ENCODE measurements around the gene CEP192. TPM values are rescaled to one million over a fixed set of nuclear protein-coding genes. Genes with fewer than 3 reads are reported as not detected.

Gene CEP192
- total RNA-seq, 1 donor from 2014 or later, result 58.7 TPM

GRCh38 chr18:12989397-12990122 lies 1.6 kb upstream of the CEP192 start:
- Mint-ChIP-seq H3K36me3 (peaks cover 5% of the 10 kb centered on the region), H3K9me3 (no peaks in the 10 kb centered on the region), H3K4me3 (peak overlapping the region; percentile 99), H3K4me1 (peaks cover 25% of the 10 kb centered on the region), H3K27ac (peak overlapping the region; percentile 61), H3K27me3 (ENCODE audit: insufficient read depth, low read depth) (peaks cover 2% of the 10 kb centered on the region)
- TF ChIP-seq EZH2 (IDR thresholded peaks at IDR 0.05), result no peak
- no peak for TF ChIP-seq CTCF (IDR thresholded peaks at IDR 0.05)
- TF ChIP-seq EZH2phosphoT487 (IDR thresholded peaks at IDR 0.05), result no peak
- Histone ChIP-seq H3K79me2 (ENCODE audit: low read depth) (peaks cover 31% of the 10 kb centered on the region), H3K27ac (peak overlapping the region; percentile 35), H3F3A (ENCODE audit: low read depth) (peaks cover 37% of the 10 kb centered on the region), H3K27me3 (no peaks in the 10 kb centered on the region), H3K36me3 (no peaks in the 10 kb centered on the region), H3K4me1 (peaks cover 29% of the 10 kb centered on the region), H3K4me3 (peak overlapping the region; percentile 72), H3K4me2 (peak overlapping the region; percentile 84), H4K20me1 (ENCODE audit: low read depth) (peaks cover 20% of the 10 kb centered on the region), H3K9ac (no peak overlapping the region), H3K9me3 (ENCODE audit: low read depth) (no peaks in the 10 kb centered on the region), H2AFZ (replicated peaks) (no peak overlapping the region)
- DNase-seq (ENCODE audit: low spot score), result no peak

- no peak overlapping the region for H3K9ac ChIP-seq
- TF ChIP-seq EZH2 (IDR thresholded peaks at IDR 0.05), result no peak
- TF ChIP-seq CTCF (IDR thresholded peaks at IDR 0.05), result no peak
- TF ChIP-seq EZH2phosphoT487 (IDR thresholded peaks at IDR 0.05), result no peak
- no peak overlapping the region for H3K27ac ChIP-seq
- Mint-ChIP-seq H3K4me1 (peaks cover 25% of the 10 kb centered on the region), H3K36me3 (peaks cover 3% of the 10 kb centered on the region), H3K9me3 (no peaks in the 10 kb centered on the region), H3K27me3 (ENCODE audit: insufficient read depth, low read depth) (peaks cover 2% of the 10 kb centered on the region), H3K4me3 (peak overlapping the region; percentile 99), H3K27ac (peak overlapping the region; percentile 61)
- no peaks in the 10 kb centered on the region for H3K9me3 ChIP-seq (ENCODE audit: low read depth)
- DNase-seq (ENCODE audit: low spot score), result no peak
- peak overlapping the region; percentile 72 for H3K4me3 ChIP-seq
- no peak overlapping the region for H2AFZ ChIP-seq (replicated peaks)
- peaks cover 36% of the 10 kb centered on the region for H3K79me2 ChIP-seq (ENCODE audit: low read depth)
- H3K4me1 ChIP-seq, result peaks cover 29% of the 10 kb centered on the region
- H3K36me3 ChIP-seq, result no peaks in the 10 kb centered on the region
- peaks cover 20% of the 10 kb centered on the region for H4K20me1 ChIP-seq (ENCODE audit: low read depth)
- peak overlapping the region; percentile 84 for H3K4me2 ChIP-seq
- no peaks in the 10 kb centered on the region for H3K27me3 ChIP-seq
- H3F3A ChIP-seq (ENCODE audit: low read depth), result peaks cover 37% of the 10 kb centered on the region
Observed at GRCh38 chr18:12990123-12990475, 1.1 kb upstream of the CEP192 start.

- H3K36me3 ChIP-seq, result no peaks in the 10 kb centered on the region
- Mint-ChIP-seq H3K4me1 (peaks cover 25% of the 10 kb centered on the region), H3K27me3 (ENCODE audit: insufficient read depth, low read depth) (peaks cover 2% of the 10 kb centered on the region), H3K9me3 (no peaks in the 10 kb centered on the region), H3K36me3 (no peaks in the 10 kb centered on the region), H3K27ac (peak overlapping the region; percentile 61), H3K4me3 (peak overlapping the region; percentile 99)
- H3K4me3 ChIP-seq, result peak overlapping the region; percentile 72
- H3K79me2 ChIP-seq (ENCODE audit: low read depth), result peaks cover 41% of the 10 kb centered on the region
- H3K27me3 ChIP-seq, result no peaks in the 10 kb centered on the region
- peak; percentile 79 for DNase-seq (ENCODE audit: low spot score)
- H4K20me1 ChIP-seq (ENCODE audit: low read depth), result peaks cover 20% of the 10 kb centered on the region
- peak overlapping the region; percentile 84 for H3K4me2 ChIP-seq
- no peak overlapping the region for H3K9ac ChIP-seq
- TF ChIP-seq EZH2 (IDR thresholded peaks at IDR 0.05), result no peak
- H3K9me3 ChIP-seq (ENCODE audit: low read depth), result no peaks in the 10 kb centered on the region
- H3F3A ChIP-seq (ENCODE audit: low read depth), result peaks cover 37% of the 10 kb centered on the region
- peaks cover 29% of the 10 kb centered on the region for H3K4me1 ChIP-seq
- peak overlapping the region; percentile 80 for H2AFZ ChIP-seq (replicated peaks)
- H3K27ac ChIP-seq, result no peak overlapping the region
Observed at GRCh38 chr18:12990641-12990966, 558 bp upstream of the CEP192 start.

GRCh38 chr18:12991821-12992179 lies 638 bp downstream of the CEP192 start:
- no peaks in the 10 kb centered on the region for H3K9me3 ChIP-seq (ENCODE audit: low read depth)
- H3K27me3 ChIP-seq, result no peaks in the 10 kb centered on the region
- H3F3A ChIP-seq (ENCODE audit: low read depth), result peaks cover 37% of the 10 kb centered on the region
- peak overlapping the region; percentile 66 for H2AFZ ChIP-seq (replicated peaks)
- H3K4me3 ChIP-seq, result peak overlapping the region; percentile 72
- H4K20me1 ChIP-seq (ENCODE audit: low read depth), result peaks cover 31% of the 10 kb centered on the region
- Mint-ChIP-seq H3K9me3 (no peaks in the 10 kb centered on the region), H3K27me3 (ENCODE audit: insufficient read depth, low read depth) (peaks cover 2% of the 10 kb centered on the region), H3K27ac (peak overlapping the region; percentile 87), H3K36me3 (no peaks in the 10 kb centered on the region), H3K4me3 (peak overlapping the region; percentile 99), H3K4me1 (peaks cover 25% of the 10 kb centered on the region)
- DNase-seq (ENCODE audit: low spot score), result no peak
- peak overlapping the region; percentile 35 for H3K9ac ChIP-seq
- peak overlapping the region; percentile 76 for H3K27ac ChIP-seq
- TF ChIP-seq CTCF (IDR thresholded peaks at IDR 0.05), result no peak
- no peak for TF ChIP-seq EZH2 (IDR thresholded peaks at IDR 0.05)
- no peak for TF ChIP-seq EZH2phosphoT487 (IDR thresholded peaks at IDR 0.05)
- peak overlapping the region; percentile 90 for H3K4me2 ChIP-seq
- H3K4me1 ChIP-seq, result peaks cover 29% of the 10 kb centered on the region
- no peaks in the 10 kb centered on the region for H3K36me3 ChIP-seq
- peaks cover 53% of the 10 kb centered on the region for H3K79me2 ChIP-seq (ENCODE audit: low read depth)
